ENCODE results near the gene PGBD5. TPM values are rescaled to one million over a fixed set of nuclear protein-coding genes. Genes with fewer than 3 reads are reported as not detected.

PGBD5 gene
- total and polyA plus RNA-seq, 4 donors, result 0.31 to 0.99 (median 0.57) TPM

DNA sequence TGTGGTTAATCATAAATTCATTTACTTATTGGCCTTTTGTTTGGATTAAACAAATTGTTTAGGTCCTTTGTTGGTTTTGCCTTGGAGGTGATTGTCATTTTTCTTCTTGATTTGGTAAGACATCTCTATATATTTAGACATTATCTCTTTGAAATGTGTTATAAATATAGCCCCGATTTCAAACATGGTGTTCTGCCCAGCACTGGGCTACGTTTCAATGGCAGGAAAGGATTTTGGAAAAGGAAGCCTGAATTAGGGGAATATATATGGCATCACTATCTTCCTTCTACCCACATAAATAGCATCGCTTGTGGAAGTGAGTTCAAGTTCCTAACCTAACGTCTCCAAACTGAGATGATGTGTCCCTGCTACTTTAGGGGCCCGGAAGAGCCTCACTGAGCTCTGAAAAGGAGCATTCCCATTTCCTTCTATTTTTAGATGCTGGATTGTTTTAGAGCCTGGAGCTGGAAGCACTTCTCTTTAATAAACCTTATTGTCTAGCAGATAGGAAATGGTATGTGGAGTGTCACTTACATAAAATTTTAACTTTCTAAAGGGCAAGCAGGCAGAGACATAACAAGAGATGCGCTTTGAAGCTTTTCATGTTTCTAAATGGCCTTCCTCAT is 39.4 kb downstream of the PGBD5 start:
- intact Hi-C loops (cut with DNase I), result no loop called here
- no peak overlapping the region for H3K27ac ChIP-seq (ENCODE audit: low read depth in 1 of 2, low read length in 2 of 2)
- H3K4me3 ChIP-seq (ENCODE audit: low read length in 2 of 2), result no peak overlapping the region
- 82 to 87% methylated on average over 6 of the region's 6 CpGs for WGBS, 2 donors
- no peaks in the 10 kb centered on the region for H3K36me3 ChIP-seq (ENCODE audit: control insufficient read depth in 1 of 2, insufficient read depth in 2 of 2, low read length in 1 of 2)
- DNase-seq, result no peak
- H3K27me3 ChIP-seq (ENCODE audit: control insufficient read depth in 1 of 2, insufficient read depth in 2 of 2, low read length in 1 of 2), result no peaks in the 10 kb centered on the region
- no peaks in the 10 kb centered on the region for H3K9me3 ChIP-seq (ENCODE audit: control insufficient read depth, low read length)
- no peaks in the 10 kb centered on the region for H3K4me1 ChIP-seq (ENCODE audit: control insufficient read depth in 1 of 2, insufficient read depth in 2 of 2, low read length in 2 of 2)
- ATAC-seq (ENCODE audit: low FRiP score), result no peak

DNA sequence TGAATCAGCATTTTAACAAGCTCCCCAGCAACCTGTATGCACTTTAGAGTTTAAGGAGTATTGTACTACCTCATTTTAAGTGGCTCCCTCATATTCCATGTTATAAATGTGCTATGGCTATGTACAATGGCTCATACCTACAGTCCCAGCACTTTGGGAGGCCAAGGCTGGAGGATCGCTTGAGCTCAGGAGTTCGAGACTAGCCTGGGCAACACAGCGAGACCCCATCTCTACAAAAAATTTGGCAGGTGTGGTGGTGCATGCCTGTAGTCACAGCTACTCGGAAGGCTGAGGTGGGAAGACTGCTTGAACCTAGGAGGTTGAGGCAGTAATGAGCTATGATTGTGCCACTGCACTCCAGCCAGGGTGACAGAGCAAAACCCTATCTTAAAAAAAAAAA is 40.2 kb downstream of the PGBD5 start:
- WGBS, 2 donors, result 96 to 98% methylated on average over 4 of the region's 4 CpGs
- Histone ChIP-seq H3K4me1 (ENCODE audit: control insufficient read depth in 1 of 2, insufficient read depth in 2 of 2, low read length in 2 of 2) (no peaks in the 10 kb centered on the region), H3K9me3 (ENCODE audit: control insufficient read depth, low read length) (no peaks in the 10 kb centered on the region), H3K27ac (ENCODE audit: low read depth in 1 of 2, low read length in 2 of 2) (no peak overlapping the region), H3K4me3 (ENCODE audit: low read length in 2 of 2) (no peak overlapping the region), H3K27me3 (ENCODE audit: control insufficient read depth in 1 of 2, insufficient read depth in 2 of 2, low read length in 1 of 2) (no peaks in the 10 kb centered on the region), H3K36me3 (ENCODE audit: control insufficient read depth in 1 of 2, insufficient read depth in 2 of 2, low read length in 1 of 2) (no peaks in the 10 kb centered on the region)
- intact Hi-C loops (cut with DNase I), result no loop called here
- ATAC-seq (ENCODE audit: low FRiP score) (no peak), DNase-seq (no peak)

DNA sequence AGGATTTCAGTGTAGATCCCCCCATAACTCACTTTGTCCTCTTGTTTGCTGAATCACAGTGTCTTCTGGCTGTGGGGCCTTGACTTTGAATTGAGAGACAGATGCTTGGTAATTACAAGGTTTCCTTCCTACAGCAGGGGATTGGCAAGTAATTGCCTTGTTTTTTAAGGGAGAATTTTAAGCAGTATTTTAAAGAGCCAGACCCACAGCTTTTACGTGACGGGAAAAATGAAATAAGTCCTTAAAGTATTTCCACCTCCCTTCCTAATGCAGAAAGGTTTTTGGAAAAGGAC is 41.0 kb downstream of the PGBD5 start:
- Histone ChIP-seq H3K9me3 (ENCODE audit: control insufficient read depth, low read length) (no peaks in the 10 kb centered on the region), H3K27ac (ENCODE audit: low read depth in 1 of 2, low read length in 2 of 2) (no peak overlapping the region), H3K36me3 (ENCODE audit: control insufficient read depth in 1 of 2, insufficient read depth in 2 of 2, low read length in 1 of 2) (no peaks in the 10 kb centered on the region), H3K27me3 (ENCODE audit: control insufficient read depth in 1 of 2, insufficient read depth in 2 of 2, low read length in 1 of 2) (no peaks in the 10 kb centered on the region), H3K4me3 (ENCODE audit: low read length in 2 of 2) (no peak overlapping the region), H3K4me1 (ENCODE audit: control insufficient read depth in 1 of 2, insufficient read depth in 2 of 2, low read length in 2 of 2) (no peaks in the 10 kb centered on the region)
- ATAC-seq (ENCODE audit: low FRiP score) (no peak), DNase-seq (no peak)
- 56 to 68% methylated on average over 2 of the region's 2 CpGs for WGBS, 2 donors
- intact Hi-C loops (cut with DNase I), result no loop called here

DNA sequence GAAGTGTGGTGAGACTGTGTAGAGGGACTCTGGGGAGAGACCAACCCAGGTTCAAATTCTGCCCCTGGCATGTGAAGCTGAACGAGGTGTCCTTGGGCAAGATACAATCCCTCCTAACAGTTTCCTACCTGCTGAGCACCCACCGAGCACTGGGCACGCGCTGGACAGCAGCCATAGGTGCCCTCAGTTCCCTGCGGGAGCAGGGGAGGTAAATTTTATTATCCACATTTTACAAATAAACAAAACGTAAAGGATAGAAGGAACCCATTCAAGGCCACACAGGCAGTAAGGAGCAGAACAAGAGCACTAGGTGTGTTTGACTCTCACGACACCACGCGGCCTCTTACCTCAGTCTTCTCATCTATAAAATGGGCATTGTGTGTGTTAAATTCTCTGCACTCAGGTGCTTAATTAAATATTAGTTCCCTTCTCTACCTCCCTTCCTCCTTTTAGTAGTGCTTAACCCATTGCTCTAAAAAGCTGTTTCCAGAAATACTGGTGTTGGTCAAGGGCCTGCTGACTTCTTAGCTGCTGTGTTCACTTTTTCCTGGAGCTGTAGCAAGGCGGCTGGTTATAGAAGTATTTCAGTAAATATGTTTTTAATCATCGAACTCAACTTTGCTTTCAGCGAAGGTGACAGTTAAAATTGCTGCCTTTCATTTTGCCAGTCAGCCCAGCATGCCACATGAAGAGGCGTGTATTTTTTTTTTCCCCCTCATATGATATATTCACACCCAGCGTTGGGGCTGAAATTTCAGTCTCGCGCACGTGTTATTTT is 41.6 kb downstream of the PGBD5 start:
- Histone ChIP-seq H3K36me3 (ENCODE audit: control insufficient read depth in 1 of 2, insufficient read depth in 2 of 2, low read length in 1 of 2) (no peaks in the 10 kb centered on the region), H3K4me3 (ENCODE audit: low read length in 2 of 2) (no peak overlapping the region), H3K9me3 (ENCODE audit: control insufficient read depth, low read length) (peaks cover 4% of the 10 kb centered on the region), H3K27ac (ENCODE audit: low read depth in 1 of 2, low read length in 2 of 2) (no peak overlapping the region), H3K4me1 (ENCODE audit: control insufficient read depth in 1 of 2, insufficient read depth in 2 of 2, low read length in 2 of 2) (no peaks in the 10 kb centered on the region), H3K27me3 (ENCODE audit: control insufficient read depth in 1 of 2, insufficient read depth in 2 of 2, low read length in 1 of 2) (no peaks in the 10 kb centered on the region)
- ATAC-seq (ENCODE audit: low FRiP score), result no peak
- no peak for DNase-seq
- WGBS, 2 donors, result 81 to 89% methylated on average over 17 of the region's 17 CpGs
- intact Hi-C loops (cut with DNase I), result no loop called here

DNA sequence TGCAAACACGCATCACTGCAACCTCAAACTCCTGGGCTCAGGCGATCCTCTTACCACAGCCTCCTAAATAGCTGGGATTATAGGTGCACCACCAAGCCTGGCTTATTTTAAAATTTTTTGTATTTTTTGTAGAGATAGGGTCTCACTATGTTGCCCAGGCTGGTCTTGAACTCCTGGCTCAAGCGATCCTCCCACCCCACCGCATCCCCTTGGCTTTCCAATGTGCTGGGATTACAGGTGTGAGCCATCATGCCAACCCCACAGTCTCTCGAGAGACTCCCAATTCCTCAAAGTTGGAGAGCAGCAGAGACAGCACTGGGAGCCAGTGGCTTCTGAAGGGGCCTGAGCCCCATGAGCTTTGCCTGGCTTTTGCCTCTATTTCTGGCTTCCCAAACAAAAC is 42.7 kb downstream of the PGBD5 start:
- Histone ChIP-seq H3K36me3 (ENCODE audit: control insufficient read depth in 1 of 2, insufficient read depth in 2 of 2, low read length in 1 of 2) (no peaks in the 10 kb centered on the region), H3K27ac (ENCODE audit: low read depth in 1 of 2, low read length in 2 of 2) (no peak overlapping the region), H3K4me1 (ENCODE audit: control insufficient read depth in 1 of 2, insufficient read depth in 2 of 2, low read length in 2 of 2) (no peaks in the 10 kb centered on the region), H3K27me3 (ENCODE audit: control insufficient read depth in 1 of 2, insufficient read depth in 2 of 2, low read length in 1 of 2) (no peaks in the 10 kb centered on the region), H3K9me3 (ENCODE audit: control insufficient read depth, low read length) (peaks cover 8% of the 10 kb centered on the region), H3K4me3 (ENCODE audit: low read length in 2 of 2) (no peak overlapping the region)
- no peak for ATAC-seq (ENCODE audit: low FRiP score)
- intact Hi-C loops (cut with DNase I), result no loop called here
- WGBS, 2 donors, result 95 to 96% methylated on average over 5 of the region's 5 CpGs
- DNase-seq, result no peak

DNA sequence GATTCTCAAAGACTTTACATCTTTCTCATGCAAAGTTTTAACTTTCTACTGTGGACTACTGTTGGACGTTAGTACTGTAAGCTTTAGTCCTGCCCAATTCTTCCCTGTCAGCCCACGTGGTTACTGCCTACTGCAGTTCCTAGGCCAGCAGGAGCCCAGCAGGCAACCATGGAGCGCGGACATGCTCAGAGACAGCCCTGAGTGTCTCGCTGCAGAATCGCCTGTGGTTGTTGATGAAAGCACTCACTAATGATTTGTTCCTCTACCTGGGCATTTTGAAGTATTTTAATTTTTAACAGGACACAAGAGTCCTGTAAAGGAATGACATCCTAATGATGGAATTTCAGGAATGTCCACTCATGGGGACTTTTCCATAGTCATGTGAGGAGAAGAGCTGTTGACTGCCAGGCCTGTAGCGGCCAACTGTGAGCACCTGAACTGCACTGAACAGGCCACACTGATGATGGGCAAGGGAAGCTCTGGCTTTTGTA is 44.1 kb downstream of the PGBD5 start:
- Histone ChIP-seq H3K9me3 (ENCODE audit: control insufficient read depth, low read length) (peaks cover 8% of the 10 kb centered on the region), H3K4me1 (ENCODE audit: control insufficient read depth in 1 of 2, insufficient read depth in 2 of 2, low read length in 2 of 2) (no peaks in the 10 kb centered on the region), H3K36me3 (ENCODE audit: control insufficient read depth in 1 of 2, insufficient read depth in 2 of 2, low read length in 1 of 2) (no peaks in the 10 kb centered on the region), H3K27ac (ENCODE audit: low read depth in 1 of 2, low read length in 2 of 2) (no peak overlapping the region), H3K27me3 (ENCODE audit: control insufficient read depth in 1 of 2, insufficient read depth in 2 of 2, low read length in 1 of 2) (no peaks in the 10 kb centered on the region), H3K4me3 (ENCODE audit: low read length in 2 of 2) (no peak overlapping the region)
- no peak for DNase-seq
- no peak for ATAC-seq (ENCODE audit: low FRiP score)
- intact Hi-C loops (cut with DNase I), result no loop called here
- WGBS, 2 donors, result 42 to 48% methylated on average over 7 of the region's 7 CpGs

DNA sequence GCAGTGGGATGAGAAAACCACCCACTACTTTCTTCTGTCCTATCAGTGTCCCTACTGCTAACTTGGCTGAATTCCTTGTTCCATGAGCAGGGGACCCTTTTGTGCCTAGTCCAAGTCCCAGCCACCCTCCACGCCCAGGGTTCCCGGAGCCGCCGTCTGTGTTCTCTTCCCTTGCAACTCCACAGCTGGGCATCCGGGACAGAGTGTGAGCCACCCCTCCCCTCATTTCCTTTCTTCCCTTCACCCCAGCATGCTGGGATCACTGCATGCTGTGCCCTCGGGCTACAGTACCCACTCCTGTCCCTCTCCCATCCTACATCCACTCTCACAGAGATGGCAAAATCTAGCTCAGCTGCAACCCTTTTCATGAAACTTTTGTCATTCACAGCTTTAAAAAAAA is 44.5 kb downstream of the PGBD5 start:
- Histone ChIP-seq H3K27ac (ENCODE audit: low read depth in 1 of 2, low read length in 2 of 2) (no peak overlapping the region), H3K4me1 (ENCODE audit: control insufficient read depth in 1 of 2, insufficient read depth in 2 of 2, low read length in 2 of 2) (no peaks in the 10 kb centered on the region), H3K36me3 (ENCODE audit: control insufficient read depth in 1 of 2, insufficient read depth in 2 of 2, low read length in 1 of 2) (no peaks in the 10 kb centered on the region), H3K9me3 (ENCODE audit: control insufficient read depth, low read length) (peaks cover 8% of the 10 kb centered on the region), H3K4me3 (ENCODE audit: low read length in 2 of 2) (no peak overlapping the region), H3K27me3 (ENCODE audit: control insufficient read depth in 1 of 2, insufficient read depth in 2 of 2, low read length in 1 of 2) (no peaks in the 10 kb centered on the region)
- no peak for ATAC-seq (ENCODE audit: low FRiP score)
- no peak for DNase-seq
- intact Hi-C loops (cut with DNase I), result no loop called here
- 55 to 58% methylated on average over 6 of the region's 6 CpGs for WGBS, 2 donors

DNA sequence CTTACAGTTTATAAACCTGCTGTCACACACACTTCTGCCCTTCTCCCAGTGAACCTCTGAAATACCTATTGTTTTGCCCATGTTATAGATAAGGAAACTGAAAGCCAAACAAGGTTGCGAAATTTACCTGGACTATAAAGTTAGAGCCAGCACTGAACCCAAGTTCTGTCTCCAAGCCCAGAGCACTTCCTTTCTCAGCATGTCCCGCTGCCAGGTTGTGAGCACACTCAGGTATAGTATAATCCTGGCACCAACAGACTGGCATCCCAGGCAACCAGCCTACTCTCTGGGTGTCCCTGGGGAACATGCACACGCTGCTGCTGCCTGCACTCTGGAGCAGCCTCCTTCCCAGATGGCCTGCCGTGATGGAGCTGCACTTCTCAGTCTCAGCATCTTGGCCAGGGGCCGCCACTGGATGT is 45.1 kb downstream of the PGBD5 start:
- H3K4me1 ChIP-seq (ENCODE audit: control insufficient read depth in 1 of 2, insufficient read depth in 2 of 2, low read length in 2 of 2), result no peaks in the 10 kb centered on the region
- no peak for ATAC-seq (ENCODE audit: low FRiP score)
- WGBS, 2 donors, result 68 to 81% methylated on average over 5 of the region's 5 CpGs
- H3K36me3 ChIP-seq (ENCODE audit: control insufficient read depth in 1 of 2, insufficient read depth in 2 of 2, low read length in 1 of 2), result no peaks in the 10 kb centered on the region
- intact Hi-C loops (cut with DNase I), result no loop called here
- H3K9me3 ChIP-seq (ENCODE audit: control insufficient read depth, low read length), result peaks cover 8% of the 10 kb centered on the region
- H3K27ac ChIP-seq (ENCODE audit: low read depth in 1 of 2, low read length in 2 of 2), result no peak overlapping the region
- no peak overlapping the region for H3K4me3 ChIP-seq (ENCODE audit: low read length in 2 of 2)
- no peak for DNase-seq
- no peaks in the 10 kb centered on the region for H3K27me3 ChIP-seq (ENCODE audit: control insufficient read depth in 1 of 2, insufficient read depth in 2 of 2, low read length in 1 of 2)

DNA sequence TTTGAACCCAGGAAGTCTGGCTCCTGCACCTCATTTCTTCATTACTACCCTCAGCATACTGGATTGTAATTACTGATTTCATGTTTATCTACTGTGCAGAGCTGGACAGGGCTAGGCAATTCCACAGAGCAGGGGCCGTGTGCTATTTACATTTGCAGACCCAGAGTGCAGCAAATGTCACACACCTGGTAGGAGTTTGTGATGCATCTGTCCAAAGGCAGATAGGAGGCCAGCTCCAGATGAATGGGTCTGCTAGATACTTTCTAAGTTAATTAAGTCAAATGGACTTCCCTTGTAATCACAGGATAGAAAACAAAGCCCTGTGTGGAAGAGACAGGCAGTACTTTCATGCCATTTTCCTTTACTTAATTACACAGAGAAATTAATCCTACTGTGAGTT is 46.2 kb downstream of the PGBD5 start:
- H3K36me3 ChIP-seq (ENCODE audit: control insufficient read depth in 1 of 2, insufficient read depth in 2 of 2, low read length in 1 of 2), result no peaks in the 10 kb centered on the region
- no peak overlapping the region for H3K27ac ChIP-seq (ENCODE audit: low read depth in 1 of 2, low read length in 2 of 2)
- no peak overlapping the region for H3K4me3 ChIP-seq (ENCODE audit: low read length in 2 of 2)
- no peaks in the 10 kb centered on the region for H3K27me3 ChIP-seq (ENCODE audit: control insufficient read depth in 1 of 2, insufficient read depth in 2 of 2, low read length in 1 of 2)
- DNase-seq (no peak), ATAC-seq (ENCODE audit: low FRiP score) (no peak)
- H3K9me3 ChIP-seq (ENCODE audit: control insufficient read depth, low read length), result peaks cover 8% of the 10 kb centered on the region
- no peaks in the 10 kb centered on the region for H3K4me1 ChIP-seq (ENCODE audit: control insufficient read depth in 1 of 2, insufficient read depth in 2 of 2, low read length in 2 of 2)
- intact Hi-C loops (cut with DNase I), result no loop called here
- whole genome bisulfite sequencing, 2 donors, result 79% methylated on average over 1 of the region's 1 CpG

All from aorta (tissue), 5 donors.